Neural cell (in vitro differentiated cells): ENCODE data around the gene PDE9A.

Experiments used
- CTCF ChIP-seq: fragments of 450-650 bp; IDR thresholded peaks from 2 replicates; pipeline ENCODE4 v1.5.1; 2014; ENCODE audit warnings: antibody characterized with exemption, mild to moderate bottlenecking, moderate library complexity; ENCODE audit not compliant: poor library complexity, severe bottlenecking
- EZH2 ChIP-seq: fragments of 200-600, 300-800 bp; shearing (Covaris generic), sonication (generic); IDR thresholded peaks from 2 replicates; pipeline ENCODE4 v1.6.1; 2014; ENCODE audit warnings: antibody characterized with exemption, low read length, borderline replicate concordance, mild to moderate bottlenecking; ENCODE audit not compliant: insufficient read depth, poor library complexity, severe bottlenecking
- POLR2AphosphoS5 ChIP-seq: IDR thresholded peaks from 2 replicates; pipeline ENCODE4 v1.6.1; 2012
- RAD21 ChIP-seq: fragments of 450-650 bp; conservative IDR thresholded peaks from 2 replicates; pipeline ENCODE4 v1.6.1; 2014; ENCODE audit warnings: antibody characterized with exemption, mild to moderate bottlenecking, moderate library complexity
- SMC3 ChIP-seq: fragments of 450-650 bp; conservative IDR thresholded peaks from 2 replicates; pipeline ENCODE4 v1.6.1; 2014; ENCODE audit warnings: antibody characterized with exemption, mild to moderate bottlenecking, moderate library complexity; ENCODE audit not compliant: poor library complexity
- TAF1 ChIP-seq: IDR thresholded peaks from 2 replicates; pipeline ENCODE4 v1.6.1; 2012; ENCODE audit warnings: low read depth

DNA sequence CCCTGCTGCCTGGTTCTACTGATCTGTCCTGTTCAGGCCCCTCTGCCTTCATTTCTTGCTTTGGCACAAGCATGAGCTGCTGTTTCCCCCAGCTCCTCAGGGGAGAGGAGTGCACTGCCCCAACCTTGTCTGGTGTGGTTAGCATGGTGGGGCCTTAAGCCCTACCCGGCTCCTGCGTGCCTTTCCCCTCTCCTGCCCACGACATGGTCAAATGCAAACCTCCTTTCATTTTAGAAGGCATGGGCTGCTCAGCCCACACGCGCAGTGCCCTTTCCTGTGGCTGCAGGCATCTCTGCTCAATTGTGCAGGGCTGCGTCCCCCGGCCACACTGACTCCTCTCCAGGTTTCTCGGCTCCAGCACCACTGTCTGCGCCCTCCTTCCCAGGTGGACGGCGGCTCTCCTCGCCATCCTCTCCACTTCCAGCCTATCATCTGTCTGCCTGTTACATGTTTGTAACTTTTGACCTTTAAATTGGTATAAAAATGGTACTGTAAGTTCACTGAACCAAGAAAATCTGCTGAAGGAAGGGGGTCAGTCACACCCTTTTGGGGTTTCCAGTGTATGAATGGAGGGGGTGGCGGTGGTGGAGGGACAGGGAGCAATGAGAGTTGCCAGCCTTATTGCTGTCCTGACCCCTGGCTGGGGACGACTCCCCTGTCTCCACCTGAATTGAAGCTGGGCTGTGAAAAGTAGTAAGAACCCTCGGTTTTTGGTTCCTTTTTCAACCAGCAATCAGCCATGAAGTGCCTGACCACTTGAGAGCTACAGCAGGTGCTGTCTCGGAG, 5.1 kb downstream of the PDE9A start:
- TF ChIP-seq CTCF, result no peak
- no peak for TF ChIP-seq POLR2AphosphoS5
- no peak for TF ChIP-seq TAF1
- TF ChIP-seq RAD21, result no peak
- TF ChIP-seq SMC3, result no peak
- TF ChIP-seq EZH2, result no peak
